IPS-18c (cell line): Measurements from ENCODE around the gene ATF4.
"Not testable (repeated sequence)": the region's sequence is repeated elsewhere in the genome, so short reads cannot be mapped to it uniquely, and the experiment has no call there.

ENCODE experiments used
- H3K4me3 ChIP-seq: 2 replicates; pipeline ENCODE4 v1.7.0; 2013; ENCODE audit warnings: low read depth, mild to moderate bottlenecking, low read length, moderate library complexity; ENCODE audit not compliant: insufficient read depth
- H3K9me3 ChIP-seq: one replicate; pipeline ENCODE4 v1.6.1; 2013; ENCODE audit warnings: mild to moderate bottlenecking, low read length, moderate library complexity; ENCODE audit not compliant: control insufficient read depth, insufficient read depth

Gene ATF4

GRCh38 chr22:39501644-39502108 lies 18.7 kb upstream of the ATF4 start:
- Histone ChIP-seq H3K4me3 (peak overlapping the region; percentile 78), H3K9me3 (no peaks in the 10 kb centered on the region)

DNA sequence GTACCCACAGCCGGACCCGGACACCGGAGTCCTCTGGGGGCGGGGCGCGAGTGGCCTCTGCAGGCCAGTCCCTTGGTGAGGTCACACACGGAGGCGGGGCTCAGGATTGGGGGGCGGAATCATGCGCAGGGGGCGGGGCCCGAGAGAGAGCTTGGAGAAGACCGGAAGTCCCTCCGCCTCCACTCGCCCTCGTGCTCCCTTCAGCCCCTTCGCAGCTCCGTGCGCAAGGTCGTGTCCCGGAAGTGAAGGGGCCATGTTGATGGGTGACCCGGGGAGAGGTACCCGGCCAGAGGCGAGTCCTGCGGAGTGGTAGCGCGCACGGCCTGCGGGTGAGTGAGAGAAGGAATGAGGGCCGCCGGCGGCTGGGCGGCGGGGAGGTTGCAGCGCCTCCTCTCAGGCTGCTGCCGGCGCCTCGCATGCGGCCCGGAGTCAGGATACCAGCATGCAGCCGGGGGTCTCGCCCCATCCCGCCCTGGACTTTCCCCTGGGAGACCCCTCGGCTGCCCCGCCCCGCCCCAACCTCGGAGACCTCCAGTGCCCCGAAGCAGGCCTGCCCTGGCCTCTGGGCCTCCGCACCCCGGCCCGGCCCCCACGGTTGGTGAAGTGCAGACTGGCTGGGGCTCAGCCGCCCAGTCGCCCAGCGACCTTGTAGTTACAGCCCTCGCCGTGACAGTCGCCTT lies 18.1 kb upstream of the ATF4 start, which contains the start of gene MIEF1:
MIEF1 (plus strand) TSS at position 182 of the 680 bp plus-strand sequence. CDS start 9,005 bp downstream, outside the sequence.
- no peaks in the 10 kb centered on the region for H3K9me3 ChIP-seq
- H3K4me3 ChIP-seq = peak within 1 kb of the TSS; percentile 78

DNA sequence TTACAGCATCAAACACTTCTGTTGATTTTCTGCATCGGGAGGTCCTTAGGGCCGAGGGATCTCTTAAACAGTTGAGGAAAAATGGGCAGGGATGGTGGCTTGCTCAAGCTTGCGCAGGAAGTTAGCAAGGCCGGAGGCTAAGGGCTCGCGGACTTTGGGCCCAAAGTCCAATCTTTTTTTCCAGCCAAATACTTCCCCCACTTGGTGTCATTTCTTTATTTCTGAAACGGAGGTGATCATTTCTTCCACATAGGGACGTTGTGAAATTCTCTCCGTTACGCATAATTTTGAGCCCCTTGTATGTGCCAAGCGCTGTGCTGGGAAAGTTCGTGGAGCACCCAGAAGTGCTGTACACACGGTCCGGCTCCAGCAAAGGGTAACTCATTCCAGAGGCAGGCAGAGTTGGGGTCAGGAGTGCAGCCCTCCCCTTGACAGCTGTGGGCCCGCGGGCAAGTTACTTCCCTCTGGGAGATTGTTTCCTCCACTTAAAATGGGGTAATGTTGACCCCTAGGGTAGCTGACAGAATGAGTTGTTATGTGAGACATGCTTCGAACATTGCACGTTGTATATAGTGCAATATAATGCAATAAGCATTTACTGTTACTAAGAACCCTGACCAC lies 17.5 kb upstream of the ATF4 start:
- H3K4me3 ChIP-seq = peak overlapping the region; percentile 78
- no peaks in the 10 kb centered on the region for H3K9me3 ChIP-seq

- no peaks in the 10 kb centered on the region for H3K9me3 ChIP-seq
- H3K4me3 ChIP-seq = no peak overlapping the region
Measured at GRCh38 chr22:39503630-39504029, 16.7 kb upstream of the ATF4 start.

GRCh38 chr22:39504071-39504470 lies 16.3 kb upstream of the ATF4 start:
- Histone ChIP-seq H3K9me3 (no peaks in the 10 kb centered on the region), H3K4me3 (no peak overlapping the region)

- not testable (repeated sequence) for H3K9me3 ChIP-seq, H3K4me3 ChIP-seq
Measured at GRCh38 chr22:39507021-39507420, 13.3 kb upstream of the ATF4 start.

DNA sequence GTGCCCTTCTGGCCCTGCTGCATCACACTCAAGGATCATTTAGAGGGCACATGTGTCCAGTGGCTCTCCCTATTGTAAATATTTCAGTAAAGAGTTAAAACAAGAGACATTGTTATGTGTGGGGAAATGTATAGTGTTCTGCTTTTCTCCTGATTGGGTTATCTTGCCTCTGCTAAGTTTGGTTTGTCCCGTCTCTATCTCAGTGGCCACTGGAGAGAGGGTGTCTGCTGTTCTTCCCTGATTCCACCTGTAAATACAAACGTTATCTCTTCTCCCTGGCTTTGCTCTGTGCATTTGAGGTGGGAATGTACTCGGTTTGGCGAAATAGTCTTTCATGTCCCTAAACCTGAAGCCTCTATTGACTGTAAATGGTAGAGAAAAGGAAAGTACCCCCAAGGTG lies 12.0 kb upstream of the ATF4 start:
- no peaks in the 10 kb centered on the region for H3K9me3 ChIP-seq
- H3K4me3 ChIP-seq = no peak overlapping the region

DNA sequence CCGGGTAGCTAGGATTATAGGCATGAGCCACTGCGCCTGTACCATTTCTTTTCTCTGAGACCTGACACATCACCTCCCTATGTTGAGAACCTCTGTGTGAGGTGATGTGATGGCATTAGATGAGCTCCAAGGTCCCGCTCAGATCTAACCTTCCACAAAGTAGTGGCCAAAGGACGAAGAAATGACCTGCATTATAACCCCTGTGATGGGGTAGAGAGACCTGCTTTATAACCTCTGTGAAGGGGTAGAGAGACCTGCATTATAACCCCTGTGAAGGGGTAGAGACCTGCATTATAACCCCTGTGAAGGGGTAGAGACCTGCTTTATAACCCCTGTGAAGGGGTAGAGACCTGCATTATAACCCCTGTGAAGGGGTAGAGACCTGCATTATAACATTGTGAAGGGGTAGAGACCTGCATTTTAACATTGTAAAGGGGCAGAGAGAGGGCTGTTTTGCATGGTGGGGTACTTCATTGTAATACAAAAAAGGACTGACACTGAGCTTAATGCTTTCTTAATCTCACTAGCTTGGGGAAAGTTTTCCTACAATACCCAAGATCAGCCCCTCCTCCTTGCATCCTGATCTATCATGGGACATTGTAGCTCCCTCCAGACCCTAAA lies 9.7 kb upstream of the ATF4 start:
- no peak overlapping the region for H3K4me3 ChIP-seq
- no peaks in the 10 kb centered on the region for H3K9me3 ChIP-seq

DNA sequence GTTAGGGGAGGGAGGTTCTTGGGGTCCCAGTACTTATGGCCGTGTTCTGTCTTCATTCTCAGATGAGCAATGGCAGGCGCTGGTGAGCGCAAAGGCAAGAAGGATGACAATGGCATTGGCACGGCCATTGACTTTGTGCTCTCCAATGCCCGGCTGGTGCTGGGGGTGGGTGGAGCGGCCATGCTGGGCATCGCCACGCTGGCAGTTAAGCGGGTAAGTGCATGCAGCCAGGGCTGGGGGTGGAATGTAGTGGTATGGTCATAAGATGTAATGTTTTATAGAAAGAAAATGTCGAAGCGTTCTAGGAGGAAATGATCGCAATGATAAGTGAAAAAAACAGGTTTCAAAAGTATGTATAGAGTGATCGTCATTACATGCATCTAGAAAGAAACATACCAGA lies 9.1 kb upstream of the ATF4 start:
- H3K9me3 ChIP-seq = no peaks in the 10 kb centered on the region
- H3K4me3 ChIP-seq = no peak overlapping the region

DNA sequence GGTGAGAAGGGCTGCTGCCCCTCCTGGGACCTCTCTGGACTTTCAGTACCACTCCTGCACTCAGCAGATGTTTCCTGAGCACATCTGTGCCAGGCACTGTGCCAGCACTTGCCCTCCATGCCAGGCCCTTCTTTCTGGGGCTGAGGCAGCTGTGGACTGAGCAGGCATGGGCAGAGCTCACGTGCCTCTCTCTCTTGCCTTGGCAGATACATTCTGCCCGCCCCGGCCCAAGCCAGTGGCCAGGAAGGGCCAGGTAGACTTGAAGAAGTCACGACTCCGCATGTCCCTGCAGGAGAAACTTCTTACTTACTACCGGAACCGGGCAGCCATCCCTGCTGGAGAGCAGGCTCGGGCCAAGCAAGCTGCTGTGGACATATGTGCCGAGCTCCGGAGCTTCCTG lies 8.3 kb upstream of the ATF4 start:
- Histone ChIP-seq H3K4me3 (no peak overlapping the region), H3K9me3 (no peaks in the 10 kb centered on the region)

DNA sequence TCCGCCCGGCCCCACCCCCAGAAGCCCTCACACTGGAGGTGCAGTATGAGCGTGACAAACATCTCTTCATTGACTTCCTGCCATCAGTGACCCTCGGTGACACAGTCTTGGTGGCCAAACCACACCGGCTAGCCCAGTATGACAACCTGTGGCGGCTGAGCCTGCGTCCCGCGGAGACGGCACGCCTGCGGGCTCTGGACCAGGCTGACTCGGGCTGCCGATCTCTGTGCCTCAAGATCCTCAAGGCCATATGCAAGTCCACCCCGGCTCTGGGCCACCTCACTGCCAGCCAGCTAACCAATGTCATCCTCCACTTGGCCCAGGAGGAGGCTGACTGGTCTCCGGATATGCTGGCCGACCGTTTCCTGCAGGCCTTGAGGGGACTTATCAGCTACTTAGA lies 6.6 kb upstream of the ATF4 start:
- H3K4me3 ChIP-seq = no peak overlapping the region
- H3K9me3 ChIP-seq = no peaks in the 10 kb centered on the region

GRCh38 chr22:39514373-39514973 lies 5.9 kb upstream of the ATF4 start:
- H3K9me3 ChIP-seq = no peaks in the 10 kb centered on the region
- no peak overlapping the region for H3K4me3 ChIP-seq

DNA sequence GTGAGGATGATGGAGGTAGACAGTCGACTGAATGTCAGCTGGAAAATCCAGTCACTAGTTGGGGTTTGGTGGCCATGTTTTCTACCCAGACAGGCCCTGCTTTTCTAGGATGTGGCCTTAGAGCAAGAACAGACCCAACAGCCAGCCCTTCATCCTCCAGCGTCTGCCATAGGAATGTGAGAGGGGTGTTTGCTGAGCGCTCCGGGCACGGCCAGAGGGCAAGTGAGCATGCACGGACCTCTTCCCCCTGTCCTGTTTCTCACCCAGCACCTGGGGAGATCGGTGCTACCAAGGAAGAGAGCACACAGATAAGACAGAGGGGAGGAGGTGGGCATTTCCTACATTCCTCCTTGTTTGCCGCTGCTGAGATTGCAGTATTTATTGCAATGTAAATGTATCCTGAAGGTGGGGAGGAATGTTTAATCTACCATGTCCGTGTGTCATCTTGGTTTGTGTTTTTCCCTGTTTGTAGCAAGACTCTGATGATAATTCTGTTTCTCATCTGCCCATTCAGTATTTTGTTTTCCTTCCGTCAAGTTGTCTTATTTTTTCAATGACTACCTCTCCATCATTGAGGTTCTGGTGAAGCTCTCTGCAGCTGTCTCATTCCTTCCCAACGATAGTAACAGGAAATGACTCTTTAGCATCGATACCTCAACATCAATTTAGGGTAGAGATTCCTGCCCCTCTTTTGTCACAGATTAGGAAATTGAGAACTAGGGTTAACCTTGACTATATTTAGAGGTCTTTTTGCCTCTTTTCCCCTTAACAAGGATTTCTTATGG lies 4.9 kb upstream of the ATF4 start:
- Histone ChIP-seq H3K4me3 (no peak overlapping the region), H3K9me3 (peaks cover under 1% of the 10 kb centered on the region)

- Histone ChIP-seq H3K9me3 (peaks cover 4% of the 10 kb centered on the region), H3K4me3 (no peak overlapping the region)
Measured at GRCh38 chr22:39517470-39517869, 2.9 kb upstream of the ATF4 start.

DNA sequence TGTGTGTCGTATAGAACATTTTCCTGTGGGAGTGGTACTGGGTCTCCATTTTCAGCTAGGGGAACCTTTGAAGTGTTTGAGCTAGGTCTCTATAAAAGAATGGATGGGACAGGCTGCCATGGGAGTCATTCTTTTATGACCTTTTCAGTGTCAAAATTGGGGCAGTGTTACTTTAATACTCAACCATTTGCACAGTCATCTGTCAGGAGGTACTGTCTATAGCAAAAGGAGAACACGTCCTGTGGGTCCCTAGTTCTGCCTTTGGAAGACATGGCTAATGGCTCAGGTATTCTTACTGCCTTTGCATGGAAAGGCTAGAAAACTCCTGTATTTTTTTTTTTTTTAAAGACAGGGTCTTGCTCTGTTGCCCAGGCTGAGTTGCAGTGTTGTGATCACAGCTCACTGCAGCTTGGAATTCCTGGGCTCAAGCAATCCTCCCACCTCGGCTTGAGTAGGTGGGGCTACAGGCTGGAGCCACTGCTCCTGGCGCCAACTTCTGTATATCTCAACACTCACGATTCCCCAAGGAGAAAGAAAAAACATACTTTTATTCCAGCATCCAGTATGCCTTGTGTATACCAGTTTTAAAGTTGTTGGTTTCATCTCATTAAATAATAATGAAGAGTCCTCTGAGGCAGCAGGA lies 2.1 kb upstream of the ATF4 start:
- H3K9me3 ChIP-seq = peaks cover 4% of the 10 kb centered on the region
- 0 out of 2 replicates have a peak overlapping the region, but pooled peaks have one; percentile 98 for H3K4me3 ChIP-seq

GRCh38 chr22:39518996-39519680 lies 1.2 kb upstream of the ATF4 start:
- H3K9me3 ChIP-seq = peaks cover 4% of the 10 kb centered on the region
- peak overlapping the region; percentile 98 for H3K4me3 ChIP-seq
